Endothelial cell of umbilical vein (primary cell): ENCODE data around the gene FBL. TPM values are rescaled to one million over a fixed set of nuclear protein-coding genes. Genes with fewer than 3 reads are reported as not detected.
A peak's percentile ranks its signal among the peaks of the same experiment; 100 is the strongest.

ENCODE experiments used
- BruUV-seq: library from RNA; stranded (reverse); fragments of 400-500 nt; replicated peaks from 2 replicates; lab custom pipeline; 2021; lab: Mats Ljungman, UMichigan
- CTCF ChIA-PET: fragments of 300-600, 350-600 bp; sonication (Branson Sonifier 250); formaldehyde crosslinking; loops from one replicate; lab custom pipeline; 2021; ENCODE audit warnings: antibody characterized with exemption, inconsistent platforms; lab: Charles Lee
- POLR2A ChIA-PET: fragments of 300-600, 350-600 bp; sonication (Branson Sonifier 250); formaldehyde crosslinking; loops from one replicate; lab custom pipeline; 2021; ENCODE audit warnings: antibody characterized with exemption, inconsistent platforms; lab: Charles Lee
- DNase-seq: peaks from one replicate; pipeline ENCODE4 v3.0.0-alpha.2; 2011; ENCODE audit warnings: low read depth, low spot score
- FAIRE-seq: peaks from 2 replicates; lab custom pipeline; 2011; peaks lifted over from hg19 to GRCh38; lab: Jason Lieb, UNC
- H2AFZ ChIP-seq: 2 replicates; pipeline ENCODE4 v1.6.0; 2012; ENCODE audit warnings: low read depth, low read length, control low read depth, inconsistent platforms
- H3K27ac ChIP-seq: 2 replicates; pipeline ENCODE4 v1.5.1; 2011; ENCODE audit warnings: low read depth, mild to moderate bottlenecking, control low read depth, low read length, moderate library complexity; ENCODE audit not compliant: insufficient read depth
- H3K27me3 ChIP-seq, 2 experiments: 2 replicates each; pipeline versions ENCODE4 v1.6.0 to v1.6.1; 2011; ENCODE audit warnings: low read length in 2 of 2, mixed read lengths in 1 of 2; ENCODE audit not compliant: control insufficient read depth in 2 of 2, insufficient read depth in 2 of 2
- H3K36me3 ChIP-seq, 2 experiments: 2 replicates in 1 of 2; 3 replicates in 1 of 2; pipeline ENCODE4 v1.5.1; 2011; ENCODE audit warnings: low read length in 2 of 2, mild to moderate bottlenecking in 1 of 2, moderate library complexity in 1 of 2; ENCODE audit not compliant: control insufficient read depth in 2 of 2, insufficient read depth in 2 of 2; ENCODE audit errors: extremely low read depth in 1 of 2
- H3K4me1 ChIP-seq: 3 replicates; pipeline ENCODE4 v1.5.1; 2011; ENCODE audit warnings: mild to moderate bottlenecking, low read length; ENCODE audit not compliant: control insufficient read depth, insufficient read depth; ENCODE audit errors: extremely low read depth
- H3K4me2 ChIP-seq: 2 replicates; pipeline ENCODE4 v1.6.1; 2011; ENCODE audit warnings: low read length, control low read depth, mixed read lengths; ENCODE audit not compliant: insufficient read depth
- H3K4me3 ChIP-seq, 3 experiments: fragments of 200-600 bp in 1 of 3; sonication (generic), shearing (Covaris generic) in 1 of 3; replicated peaks in 1 of 3; 2 replicates each; pipeline ENCODE4 v1.5.1; 2011 to 2016; ENCODE audit warnings: control low read depth in 3 of 3, low read length in 3 of 3, mild to moderate bottlenecking in 2 of 3, inconsistent platforms in 1 of 3, low read depth in 1 of 3, moderate library complexity in 1 of 3; ENCODE audit not compliant: insufficient read depth in 1 of 3
- H3K79me2 ChIP-seq: 2 replicates; pipeline ENCODE4 v1.6.0; 2012; ENCODE audit warnings: low read length, inconsistent platforms; ENCODE audit not compliant: control insufficient read depth, insufficient read depth
- H3K9ac ChIP-seq: replicated peaks from 2 replicates; pipeline ENCODE3; 2011; ENCODE audit warnings: low read length, control low read depth; ENCODE audit not compliant: insufficient read depth; ENCODE audit errors: extremely low read depth
- H3K9me1 ChIP-seq: replicated peaks from 3 replicates; pipeline ENCODE4 v1.6.0; 2011; ENCODE audit warnings: mild to moderate bottlenecking, low read length; ENCODE audit not compliant: control insufficient read depth, insufficient read depth; ENCODE audit errors: extremely low read depth
- H3K9me3 ChIP-seq: replicated peaks from 2 replicates; pipeline ENCODE4 v1.5.1; 2012; ENCODE audit warnings: low read length, inconsistent platforms; ENCODE audit not compliant: control insufficient read depth, insufficient read depth
- H4K20me1 ChIP-seq: replicated peaks from 2 replicates; pipeline ENCODE3; 2011; ENCODE audit warnings: mild to moderate bottlenecking, low read length; ENCODE audit not compliant: control insufficient read depth, insufficient read depth; ENCODE audit errors: extremely low read depth
- EZH2 ChIP-seq: IDR thresholded peaks from 2 replicates; pipeline ENCODE4 v1.6.1; 2012; ENCODE audit warnings: borderline replicate concordance, low read depth, mild to moderate bottlenecking, moderate library complexity, low read length, inconsistent platforms; ENCODE audit not compliant: severe bottlenecking
- FOS ChIP-seq: IDR thresholded peaks from 2 replicates; pipeline ENCODE4 v1.6.1; 2011; ENCODE audit warnings: mild to moderate bottlenecking, low read length, moderate library complexity, borderline replicate concordance; ENCODE audit not compliant: insufficient read depth
- GATA2 ChIP-seq: IDR thresholded peaks from 2 replicates; pipeline ENCODE4 v1.7.0; 2011; ENCODE audit warnings: low read depth, mild to moderate bottlenecking, moderate library complexity, mixed read lengths, low read length; ENCODE audit not compliant: insufficient read length, insufficient read depth
- JUN ChIP-seq: IDR thresholded peaks from 2 replicates; pipeline ENCODE4 v1.6.1; 2011; ENCODE audit warnings: borderline replicate concordance, low read depth; ENCODE audit not compliant: insufficient read length, insufficient read depth
- MYC ChIP-seq: IDR thresholded peaks from one replicate; pipeline ENCODE4 v1.6.1; 2011; ENCODE audit warnings: mild to moderate bottlenecking, low read depth, low read length
- POLR2A ChIP-seq: IDR thresholded peaks from 2 replicates; pipeline ENCODE4 v1.6.1; 2012; ENCODE audit warnings: low read depth, mild to moderate bottlenecking, control low read depth, low read length
- POLR2AphosphoS5 ChIP-seq: IDR thresholded peaks from 2 replicates; pipeline ENCODE4 v1.6.1; 2012; ENCODE audit warnings: low read depth, mild to moderate bottlenecking, control low read depth, low read length, moderate library complexity; ENCODE audit not compliant: insufficient read depth
- dilution Hi-C: fragments of 300-500 bp; cut with MboI; formaldehyde crosslinking; loops from one replicate; pipeline ENCODE4 v1.15.0; 2019; ENCODE audit warnings: low sequenced_read_pairs; ENCODE audit not compliant: extremely low pct_ligation_motif_present
- intact Hi-C: fragments of 100-400 bp; cut with micrococcal nuclease; formaldehyde crosslinking; loops from one replicate; pipeline ENCODE4 v1.10.0; 2022
- polyA plus RNA-seq, 4 experiments: library from polyadenylated mRNA; depleted of rRNA in 3 of 4; stranded (reverse) in 3 of 4; unstranded in 1 of 4; fragments of >200 nt; gene quantifications; 2 replicates each; pipeline versions ENCODE4 v1.2.1 to v1.2.3, GENCODE V29; 2011 to 2012; ENCODE audit warnings: missing spikeins in 1 of 4
- total RNA-seq: library from RNA; stranded (reverse); gene quantifications from 2 replicates; pipeline ENCODE4 v1.2.3, GENCODE V29; 2021
- TF ChIP-seq, protein P1 (sequence below), 2 donors: IDR thresholded peaks; 1 replicate in 1 of 2; 2 replicates in 1 of 2; pipeline ENCODE4 v1.5.1; 2011; ENCODE audit warnings: low read length in 2 of 2, mild to moderate bottlenecking in 2 of 2, moderate library complexity in 2 of 2, control low read depth in 1 of 2, inconsistent platforms in 1 of 2, low read depth in 1 of 2; ENCODE audit not compliant: insufficient read depth in 1 of 2; ENCODE audit errors: extremely low read depth in 1 of 2
- TF ChIP-seq, protein P2 (sequence below): IDR thresholded peaks from 2 replicates; pipeline ENCODE4 v1.6.1; 2011; ENCODE audit not compliant: insufficient read depth, insufficient read length

FBL gene
- total and polyA plus RNA-seq, 2 donors (not counting 3 experiments of a cell fraction or from before 2014, with no cell fraction given): 271 to 473 TPM

DNA sequence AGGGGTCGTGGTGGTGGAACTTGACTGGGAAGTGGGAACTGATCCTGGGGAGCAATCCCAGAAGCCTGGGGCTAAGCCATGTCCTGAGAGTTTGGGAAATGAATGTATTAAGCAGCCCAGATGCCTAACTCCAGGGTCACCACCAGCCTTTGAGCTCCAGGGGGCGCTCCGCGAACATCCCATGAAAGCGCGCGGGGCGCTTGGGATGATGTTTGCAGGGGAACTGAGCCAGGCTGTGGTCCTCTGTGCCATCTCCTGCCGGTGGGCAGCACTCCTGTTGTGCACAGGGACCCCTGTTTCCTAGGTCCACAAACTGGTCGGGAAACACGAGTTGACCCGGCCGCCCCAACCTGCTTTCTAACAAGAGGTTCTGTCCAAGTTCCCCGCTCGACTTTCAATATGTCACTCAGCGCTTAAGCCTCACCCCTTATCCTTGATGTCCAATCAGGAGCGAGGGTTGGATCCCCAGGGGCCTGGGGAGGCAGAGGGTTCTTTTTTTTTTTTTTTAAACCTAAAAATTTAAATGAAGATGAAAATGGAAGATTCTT lies 53.1 kb downstream of the FBL start:
- no peaks in the 10 kb centered on the region for H3K36me3 ChIP-seq
- no peak for TF ChIP-seq GATA2
- TF ChIP-seq, protein P1, sequence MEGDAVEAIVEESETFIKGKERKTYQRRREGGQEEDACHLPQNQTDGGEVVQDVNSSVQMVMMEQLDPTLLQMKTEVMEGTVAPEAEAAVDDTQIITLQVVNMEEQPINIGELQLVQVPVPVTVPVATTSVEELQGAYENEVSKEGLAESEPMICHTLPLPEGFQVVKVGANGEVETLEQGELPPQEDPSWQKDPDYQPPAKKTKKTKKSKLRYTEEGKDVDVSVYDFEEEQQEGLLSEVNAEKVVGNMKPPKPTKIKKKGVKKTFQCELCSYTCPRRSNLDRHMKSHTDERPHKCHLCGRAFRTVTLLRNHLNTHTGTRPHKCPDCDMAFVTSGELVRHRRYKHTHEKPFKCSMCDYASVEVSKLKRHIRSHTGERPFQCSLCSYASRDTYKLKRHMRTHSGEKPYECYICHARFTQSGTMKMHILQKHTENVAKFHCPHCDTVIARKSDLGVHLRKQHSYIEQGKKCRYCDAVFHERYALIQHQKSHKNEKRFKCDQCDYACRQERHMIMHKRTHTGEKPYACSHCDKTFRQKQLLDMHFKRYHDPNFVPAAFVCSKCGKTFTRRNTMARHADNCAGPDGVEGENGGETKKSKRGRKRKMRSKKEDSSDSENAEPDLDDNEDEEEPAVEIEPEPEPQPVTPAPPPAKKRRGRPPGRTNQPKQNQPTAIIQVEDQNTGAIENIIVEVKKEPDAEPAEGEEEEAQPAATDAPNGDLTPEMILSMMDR (IDR thresholded peaks at IDR 0.05; ENCODE audit: extremely low read depth in 1 of 2, insufficient read depth in 1 of 2, low read depth in 1 of 2, low read length in 2 of 2): peak; percentile 84 to 96
- no peak for TF ChIP-seq JUN
- H3K4me3 ChIP-seq: peak overlapping the region; percentile 21 to 51 (median 29)
- ChIA-PET CTCF (interaction anchor here (0.7 to 3.4 kb wide), 27 partner anchors 9 to 1139 kb away, joined by 3 to 92 read pairs (median 6); partner anchors contain the start of genes DYRK1B, FBL and PSMC4), POLR2A (interaction anchor here (1.2 kb wide), 1 partner anchor 40 kb away, joined by 3 read pairs; the partner anchor contains the start of gene DYRK1B)
- H3K27me3 ChIP-seq: peaks cover 1 to 11% of the 10 kb centered on the region in 2 experiments
- no peaks in the 10 kb centered on the region for H3K79me2 ChIP-seq
- peak overlapping the region; percentile 81 for H3K4me2 ChIP-seq
- no peaks in the 10 kb centered on the region for H4K20me1 ChIP-seq
- DNase-seq (peak; percentile 78), FAIRE-seq (peak; percentile 74)
- BruUV-seq: no TSS peak
- H3K27ac ChIP-seq: no peak overlapping the region
- no peaks in the 10 kb centered on the region for H3K9me1 ChIP-seq
- H3K4me1 ChIP-seq: no peaks in the 10 kb centered on the region
- H2AFZ ChIP-seq: peak overlapping the region; percentile 93
- no peak overlapping the region for H3K9ac ChIP-seq
- intact Hi-C loops: loop anchor here (1.0 kb wide), 3 partner anchors 31 to 177 kb away; no protein-coding TSS in a partner anchor
- dilution Hi-C loops: no loop called here
- no peaks in the 10 kb centered on the region for H3K9me3 ChIP-seq

DNA sequence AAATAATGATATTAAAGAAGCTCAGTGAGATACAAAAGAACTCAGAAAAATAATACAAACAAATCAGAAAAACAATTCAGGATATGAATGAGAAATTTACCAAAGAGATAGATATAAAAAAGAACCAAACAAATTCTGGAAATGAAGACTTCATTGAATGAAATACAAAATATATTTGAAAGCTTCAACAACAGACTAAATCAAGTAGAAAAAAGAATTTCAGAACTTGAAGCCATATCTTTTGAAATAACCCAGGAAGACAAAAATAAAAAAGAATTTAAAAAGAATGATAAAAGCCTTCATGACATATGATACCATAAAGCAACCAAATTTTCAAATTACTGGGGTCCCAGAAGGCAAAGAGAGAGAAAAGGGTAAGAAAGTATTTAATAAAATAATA lies 57.9 kb downstream of the FBL start:
- H3K9me1 ChIP-seq: no peaks in the 10 kb centered on the region
- dilution Hi-C loops (no loop called here), intact Hi-C loops (no loop called here)
- H3K4me3 ChIP-seq: no peak overlapping the region
- no peaks in the 10 kb centered on the region for H4K20me1 ChIP-seq
- H3K4me1 ChIP-seq: no peaks in the 10 kb centered on the region
- no peaks in the 10 kb centered on the region for H3K79me2 ChIP-seq
- H2AFZ ChIP-seq: no peak overlapping the region
- H3K9me3 ChIP-seq: no peaks in the 10 kb centered on the region
- H3K9ac ChIP-seq: no peak overlapping the region
- no peaks in the 10 kb centered on the region for H3K27me3 ChIP-seq
- no peak for TF ChIP-seq FOS
- TF ChIP-seq JUN: no peak
- TF ChIP-seq, protein P2, sequence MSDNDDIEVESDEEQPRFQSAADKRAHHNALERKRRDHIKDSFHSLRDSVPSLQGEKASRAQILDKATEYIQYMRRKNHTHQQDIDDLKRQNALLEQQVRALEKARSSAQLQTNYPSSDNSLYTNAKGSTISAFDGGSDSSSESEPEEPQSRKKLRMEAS: no peak
- TF ChIP-seq POLR2AphosphoS5: no peak
- no peak for TF ChIP-seq EZH2
- no peak for TF ChIP-seq GATA2
- TF ChIP-seq MYC: no peak
- TF ChIP-seq, protein P1 (IDR thresholded peaks at IDR 0.05; ENCODE audit: extremely low read depth in 1 of 2, insufficient read depth in 1 of 2, low read depth in 1 of 2, low read length in 2 of 2): no peak
- no peak for TF ChIP-seq POLR2A
- H3K36me3 ChIP-seq: no peaks in the 10 kb centered on the region
- no TSS peak for BruUV-seq
- no peak for DNase-seq
- POLR2A ChIA-PET: no interaction called here
- FAIRE-seq: no peak
- H3K27ac ChIP-seq: no peak overlapping the region
- CTCF ChIA-PET: no interaction called here
- no peak overlapping the region for H3K4me2 ChIP-seq
